Choroid plexus epithelial cell (primary cell): Measurements from ENCODE around the gene RCVRN.

Source experiments
- DNase-seq: peaks from one replicate; pipeline ENCODE4 v3.0.0-alpha.2; 2010; ENCODE audit warnings: low read depth
- H3K4me3 ChIP-seq: 2 replicates; pipeline ENCODE4 v1.5.1; 2011; ENCODE audit warnings: low read depth, mild to moderate bottlenecking, control low read depth, low read length, moderate library complexity
- CTCF ChIP-seq: conservative IDR thresholded peaks from 2 replicates; pipeline ENCODE4 v1.5.1; 2011; ENCODE audit warnings: low read depth, mild to moderate bottlenecking, control low read depth, inconsistent platforms, low read length, moderate library complexity

RCVRN gene

GRCh38 chr17:9941305-9941704, 36.2 kb upstream of the RCVRN start:
- no peak for DNase-seq
- no peak overlapping the region for H3K4me3 ChIP-seq
- TF ChIP-seq CTCF = no peak

- DNase-seq = no peak
- no peak for TF ChIP-seq CTCF
- no peak overlapping the region for H3K4me3 ChIP-seq
Observed at GRCh38 chr17:9940841-9941240, 35.8 kb upstream of the RCVRN start.

GRCh38 chr17:9938764-9939163, 33.7 kb upstream of the RCVRN start:
- no peak overlapping the region for H3K4me3 ChIP-seq
- no peak for DNase-seq
- no peak for TF ChIP-seq CTCF

- H3K4me3 ChIP-seq = no peak overlapping the region
- no peak for TF ChIP-seq CTCF
- DNase-seq = no peak
Observed at GRCh38 chr17:9937901-9938300, 32.8 kb upstream of the RCVRN start.

- peak; percentile 44 for DNase-seq
- no peak overlapping the region for H3K4me3 ChIP-seq
- no peak for TF ChIP-seq CTCF
Observed at GRCh38 chr17:9937241-9937761, 32.2 kb upstream of the RCVRN start.

- DNase-seq = no peak
- H3K4me3 ChIP-seq = no peak overlapping the region
- no peak for TF ChIP-seq CTCF
Observed at GRCh38 chr17:9936095-9936494, 31.0 kb upstream of the RCVRN start.

- no peak for DNase-seq
- H3K4me3 ChIP-seq = no peak overlapping the region
- TF ChIP-seq CTCF = no peak
Observed at GRCh38 chr17:9935408-9935807, 30.3 kb upstream of the RCVRN start.
